K562 (cell line): ENCODE results near the gene EML3. TPM values are rescaled to one million over a fixed set of nuclear protein-coding genes. Genes with fewer than 3 reads are reported as not detected.

Source experiments
- ATAC-seq: fragments of 200-7000 bp; cut with Tn5 transposase; 3 replicates; pipeline ENCODE4 v1.9.1; 2020; ENCODE audit warnings: moderate library complexity
- BruUV-seq: library from RNA; stranded (reverse); fragments of 400-500 nt; replicated peaks from 2 replicates; lab custom pipeline; 2021; lab: Mats Ljungman, UMichigan
- CTCF ChIA-PET: fragments of 300-600 bp; formaldehyde crosslinking; extraction: SDS; loops from one replicate; lab custom pipeline; 2021; ENCODE audit warnings: low intra/inter-chr PET ratio; lab: Yijun Ruan, JAX
- POLR2A ChIA-PET: fragments of 300-600, 350-650 bp; sonication (Branson Sonifier 250); formaldehyde crosslinking; extraction: SDS; loops from one replicate; lab custom pipeline; 2021; ENCODE audit warnings: antibody characterized with exemption, inconsistent platforms; lab: Yijun Ruan, JAX
- DNase-seq, 4 experiments: peaks; one replicate each; pipeline versions ENCODE4 v3.0.0 to v3.0.0-alpha.2; 2011 to 2018; ENCODE audit warnings: low spot score in 3 of 4, mixed read lengths in 3 of 4; ENCODE audit errors: extremely low read depth in 1 of 4
- FAIRE-seq: peaks from 2 replicates; lab custom pipeline; 2011; peaks lifted over from hg19 to GRCh38; lab: Jason Lieb, UNC
- H2AFZ ChIP-seq: 2 replicates; pipeline ENCODE4 v1.6.0; 2011; ENCODE audit warnings: low read depth, low read length, control low read depth, inconsistent platforms
- H3K27ac ChIP-seq: fragments of 200-600 bp; 3 replicates; pipeline ENCODE4 v1.8.0; 2011; ENCODE audit warnings: low read depth, mild to moderate bottlenecking, control low read depth, inconsistent platforms, low read length, moderate library complexity, mixed read lengths; ENCODE audit errors: extremely low read depth
- H3K27me3 ChIP-seq, 2 experiments: fragments of 300-600 bp in 1 of 2; 2 replicates in 1 of 2; 3 replicates in 1 of 2; pipeline versions ENCODE4 v1.6.0 to v1.8.0; 2011; ENCODE audit warnings: inconsistent platforms in 2 of 2, low read length in 2 of 2, mild to moderate bottlenecking in 1 of 2, mixed read lengths in 1 of 2, moderate library complexity in 1 of 2; ENCODE audit not compliant: control insufficient read depth in 2 of 2, insufficient read depth in 2 of 2
- H3K36me3 ChIP-seq: fragments of 300-600 bp; 3 replicates; pipeline ENCODE4 v1.8.0; 2011; ENCODE audit warnings: mild to moderate bottlenecking, low read length, inconsistent platforms; ENCODE audit not compliant: control insufficient read depth, insufficient read depth
- H3K4me1 ChIP-seq, 2 experiments: fragments of 200-600 bp in 1 of 2; replicated peaks in 1 of 2; 2 replicates in 1 of 2; 3 replicates in 1 of 2; pipeline versions ENCODE4 v1.5.1 to v1.8.0; 2011; ENCODE audit warnings: inconsistent platforms in 2 of 2, low read length in 2 of 2, mild to moderate bottlenecking in 1 of 2, mixed read lengths in 1 of 2, moderate library complexity in 1 of 2; ENCODE audit not compliant: control insufficient read depth in 2 of 2, insufficient read depth in 2 of 2
- H3K4me2 ChIP-seq: 2 replicates; pipeline ENCODE4 v1.6.1; 2011; ENCODE audit warnings: low read length, control low read depth, inconsistent platforms, mixed read lengths; ENCODE audit not compliant: insufficient read depth
- H3K4me3 ChIP-seq: fragments of 200-600 bp; sonication (generic), shearing (Covaris generic); 2 replicates; pipeline ENCODE4 v1.5.1; 2016; ENCODE audit warnings: control low read depth, inconsistent platforms
- H3K79me2 ChIP-seq: fragments of 200-600 bp; 3 replicates; pipeline ENCODE4 v1.8.0; 2011; ENCODE audit warnings: low read length, inconsistent platforms; ENCODE audit not compliant: control insufficient read depth, insufficient read depth
- H3K9ac ChIP-seq, 2 experiments: 2 replicates each; pipeline versions ENCODE4 v1.6.0 to v1.6.1; 2011; ENCODE audit warnings: low read depth in 2 of 2, low read length in 2 of 2, control low read depth in 1 of 2, inconsistent platforms in 1 of 2, mild to moderate bottlenecking in 1 of 2, mixed read lengths in 1 of 2; ENCODE audit not compliant: insufficient read depth in 1 of 2
- H3K9me1 ChIP-seq: one replicate; pipeline ENCODE4 v1.6.0; 2011; ENCODE audit warnings: inconsistent platforms, mild to moderate bottlenecking, low read length, moderate library complexity; ENCODE audit not compliant: control insufficient read depth, insufficient read depth
- H3K9me3 ChIP-seq: replicated peaks from 2 replicates; pipeline ENCODE4 v1.5.1; 2011; ENCODE audit warnings: low read depth, low read length, inconsistent platforms; ENCODE audit not compliant: control insufficient read depth, insufficient read depth
- H4K20me1 ChIP-seq: replicated peaks from 2 replicates; pipeline ENCODE4 v1.6.1; 2011; ENCODE audit warnings: low read length, inconsistent platforms, mixed read lengths; ENCODE audit not compliant: control insufficient read depth, insufficient read depth
- HMGN3 ChIP-seq: IDR thresholded peaks from 2 replicates; pipeline ENCODE4 v1.6.1; 2011; ENCODE audit warnings: borderline replicate concordance, low read depth, mild to moderate bottlenecking, mixed read lengths, low read length; ENCODE audit not compliant: insufficient read length; ENCODE audit errors: extremely low read depth
- XRCC5 ChIP-seq: fragments of 200-400 bp; formaldehyde crosslinking; IDR thresholded peaks from 2 replicates; pipeline ENCODE4 v1.6.1; 2017; ENCODE audit warnings: low read depth, mild to moderate bottlenecking, low read length
- ZNF707 ChIP-seq: fragments of 250-450 bp; sonication (Bioruptor Pico); conservative IDR thresholded peaks from 2 replicates; pipeline ENCODE4 v1.8.0; 2022; ENCODE audit warnings: inconsistent platforms, mild to moderate bottlenecking, moderate library complexity
- WGBS: fragments of 100-300 bp; shearing (Covaris generic); methylation state at CpG from one replicate; pipeline ENCODE4 v1.1.6; 2016; ENCODE audit warnings: low coverage, mixed read lengths; ENCODE audit not compliant: insufficient coverage; ENCODE audit errors: missing lambda C conversion rate; 5-methylcytosine and 5-hydroxymethylcytosine counted together
- in situ Hi-C: fragments of 300-500 bp; cut with MboI; formaldehyde crosslinking; loops from 4 replicates; pipeline ENCODE4 v1.15.0; 2018; ENCODE audit warnings: inconsistent platforms, mixed read lengths
- intact Hi-C: fragments of 100-400 bp; cut with micrococcal nuclease; formaldehyde crosslinking; loops from 2 replicates; pipeline ENCODE4 v1.14.2; 2022
- polyA plus RNA-seq, 8 experiments: library from polyadenylated mRNA; depleted of rRNA in 4 of 8; stranded (reverse) in 5 of 8; unstranded in 3 of 8; fragments of >200 nt; fragmentation: Nextera tagmentation in 2 of 8; fragmentation: Illumina TruSeq in 1 of 8; extraction: Ambion mirVana in 2 of 8; extraction: Trizol in 1 of 8; gene quantifications; 2 replicates each; pipeline versions ENCODE4 v1.2.1 to v1.2.3, GENCODE V29; 2011 to 2014; ENCODE audit warnings: inconsistent platforms in 1 of 8, missing spikeins in 1 of 8
- total RNA-seq, 7 experiments: library from RNA; depleted of rRNA in 6 of 7; stranded (reverse); fragments of >200 nt in 6 of 7; fragmentation: Illumina TruSeq in 2 of 7; extraction: Trizol in 2 of 7; gene quantifications; 2 replicates each; pipeline versions ENCODE4 v1.2.1 to v1.2.3, GENCODE V29; 2011 to 2021; ENCODE audit warnings: low replicate concordance in 1 of 7
- TF ChIP-seq, protein P1 (sequence below): sonication (generic); formaldehyde crosslinking; IDR thresholded peaks from 2 replicates; pipeline ENCODE4 v1.8.0; 2022; ENCODE audit warnings: mild to moderate bottlenecking, missing genetic modification reagents, borderline replicate concordance

The EML3 gene
- total and polyA plus RNA-seq, 9 of the 15 experiments (the other 6 are each of a cell fraction or from before 2014, with no cell fraction given) = 0.32 to 90.5 (median 26.4) TPM

DNA sequence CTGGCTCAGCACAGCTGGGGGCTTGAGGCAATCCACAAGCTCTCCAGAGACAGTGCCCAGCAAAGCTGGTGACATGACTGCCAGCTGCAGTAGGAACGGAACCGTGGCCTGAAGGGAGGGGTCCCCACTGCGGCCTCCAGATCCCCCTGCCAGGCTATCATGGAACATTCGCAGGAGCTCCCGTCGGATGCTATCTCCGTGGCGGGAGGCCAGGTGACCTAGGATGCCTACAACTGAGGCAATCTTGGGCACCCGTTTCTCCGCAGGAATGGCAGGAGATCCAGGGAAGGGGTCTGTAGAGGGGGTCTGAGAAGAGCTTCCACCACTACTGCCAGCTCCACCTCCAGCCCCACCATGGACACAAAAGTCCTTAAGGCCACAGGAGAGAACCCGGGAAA lies 36.4 kb upstream of the EML3 start:
- no peak for FAIRE-seq
- Histone ChIP-seq H2AFZ (no peak overlapping the region), H3K4me3 (no peak overlapping the region), H3K9me1 (no peaks in the 10 kb centered on the region), H3K27me3 (no peaks in the 10 kb centered on the region), H3K79me2 (peaks cover 59% of the 10 kb centered on the region)
- CTCF ChIA-PET = no interaction called here
- intact Hi-C loops = no loop called here
- in situ Hi-C loops = no loop called here
- TF ChIP-seq, protein P1, sequence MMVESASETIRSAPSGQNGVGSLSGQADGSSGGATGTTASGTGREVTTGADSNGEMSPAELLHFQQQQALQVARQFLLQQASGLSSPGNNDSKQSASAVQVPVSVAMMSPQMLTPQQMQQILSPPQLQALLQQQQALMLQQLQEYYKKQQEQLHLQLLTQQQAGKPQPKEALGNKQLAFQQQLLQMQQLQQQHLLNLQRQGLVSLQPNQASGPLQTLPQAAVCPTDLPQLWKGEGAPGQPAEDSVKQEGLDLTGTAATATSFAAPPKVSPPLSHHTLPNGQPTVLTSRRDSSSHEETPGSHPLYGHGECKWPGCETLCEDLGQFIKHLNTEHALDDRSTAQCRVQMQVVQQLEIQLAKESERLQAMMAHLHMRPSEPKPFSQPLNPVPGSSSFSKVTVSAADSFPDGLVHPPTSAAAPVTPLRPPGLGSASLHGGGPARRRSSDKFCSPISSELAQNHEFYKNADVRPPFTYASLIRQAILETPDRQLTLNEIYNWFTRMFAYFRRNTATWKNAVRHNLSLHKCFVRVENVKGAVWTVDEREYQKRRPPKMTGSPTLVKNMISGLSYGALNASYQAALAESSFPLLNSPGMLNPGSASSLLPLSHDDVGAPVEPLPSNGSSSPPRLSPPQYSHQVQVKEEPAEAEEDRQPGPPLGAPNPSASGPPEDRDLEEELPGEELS (CRISPR knock-in tag) = no peak
- TF ChIP-seq HMGN3 (no peak), ZNF707 (no peak), XRCC5 (no peak)
- TF ChIP-seq, all 486 proteins: peak for 0
- peaks cover 20% of the 10 kb centered on the region for H4K20me1 ChIP-seq
- peak overlapping the region in 1 of 2 experiments; percentile 15; a peak in 2 of 4 replicates for H3K9ac ChIP-seq
- no peak overlapping the region for H3K27ac ChIP-seq
- H3K36me3 ChIP-seq = peaks cover 57% of the 10 kb centered on the region
- ATAC-seq (no peak), DNase-seq (no peak)
- POLR2A ChIA-PET = interaction anchor here (0.6 to 2.8 kb wide), 7 partner anchors 8 to 58 kb away, joined by 3 to 40 read pairs (median 5); partner anchors contain the start of genes C11orf98, CSKMT, LBHD1 and TUT1
- H3K9me3 ChIP-seq = no peaks in the 10 kb centered on the region
- H3K4me1 ChIP-seq = peaks cover 15 to 46% of the 10 kb centered on the region in 2 experiments
- 99% methylated on average over 10 of the region's 11 CpGs for WGBS
- no TSS peak for BruUV-seq
- H3K4me2 ChIP-seq = no peak overlapping the region
